ENCODE data around the gene ZNF197. TPM values are rescaled to one million over a fixed set of nuclear protein-coding genes. Genes with fewer than 3 reads are reported as not detected.
A peak's percentile ranks its signal among the peaks of the same experiment; 100 is the strongest.
"Not testable (repeated sequence)": the region's sequence is repeated elsewhere in the genome, so short reads cannot be mapped to it uniquely, and the experiment has no call there.

Gene ZNF197
- polyA plus RNA-seq, 4 donors: 30.5 to 36.5 (median 34.7) TPM

GRCh38 chr3:44659434-44659833 lies 34.6 kb downstream of the ZNF197 start:
- no peak for DNase-seq (ENCODE audit: low read depth in 4 of 4, low spot score in 3 of 4)

DNA sequence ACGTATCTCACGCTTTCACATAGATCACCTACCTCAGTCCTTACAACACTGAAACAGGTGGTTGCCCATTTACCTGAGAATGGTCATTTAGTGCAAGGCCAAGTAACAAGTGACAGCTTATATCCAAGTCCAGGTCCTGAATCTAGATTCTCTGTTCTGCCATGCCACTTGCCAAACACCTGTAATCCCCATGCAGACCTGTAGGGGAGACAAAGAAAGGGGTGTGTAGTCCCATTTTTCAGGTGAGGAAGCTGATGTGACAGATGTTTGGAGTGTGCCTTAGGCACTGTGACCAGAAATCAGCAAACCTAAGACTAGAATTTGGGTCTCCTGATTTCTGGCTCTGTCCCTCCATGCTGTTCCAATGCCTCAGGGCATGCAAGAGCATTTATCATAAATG lies 36.4 kb downstream of the ZNF197 start:
- DNase-seq (ENCODE audit: low read depth in 4 of 4, low spot score in 3 of 4): no peak

- DNase-seq (ENCODE audit: low read depth in 4 of 4, low spot score in 3 of 4): no peak
Measured at GRCh38 chr3:44665173-44665572, 40.3 kb downstream of the ZNF197 start.

DNA sequence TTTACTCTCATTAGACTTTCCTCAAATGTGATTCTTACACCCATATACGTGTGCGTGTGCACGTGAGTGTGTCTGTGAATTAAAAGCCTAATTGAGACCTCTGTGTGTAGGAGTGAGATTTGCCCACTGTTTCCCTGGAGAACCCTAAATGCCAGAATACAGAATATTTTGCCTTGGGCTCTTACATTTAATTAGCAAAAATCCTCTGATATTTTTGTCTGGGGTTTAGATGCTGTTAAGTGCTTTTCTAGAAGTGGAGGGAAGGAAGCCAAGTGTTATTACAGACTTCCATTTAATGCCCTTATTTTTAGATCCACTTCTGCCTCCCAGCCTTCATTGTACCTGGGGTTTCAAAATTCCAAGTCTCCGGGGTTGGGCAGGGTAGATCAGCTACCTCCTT lies 41.5 kb downstream of the ZNF197 start:
- DNase-seq (ENCODE audit: low read depth in 4 of 4, low spot score in 3 of 4): no peak

DNA sequence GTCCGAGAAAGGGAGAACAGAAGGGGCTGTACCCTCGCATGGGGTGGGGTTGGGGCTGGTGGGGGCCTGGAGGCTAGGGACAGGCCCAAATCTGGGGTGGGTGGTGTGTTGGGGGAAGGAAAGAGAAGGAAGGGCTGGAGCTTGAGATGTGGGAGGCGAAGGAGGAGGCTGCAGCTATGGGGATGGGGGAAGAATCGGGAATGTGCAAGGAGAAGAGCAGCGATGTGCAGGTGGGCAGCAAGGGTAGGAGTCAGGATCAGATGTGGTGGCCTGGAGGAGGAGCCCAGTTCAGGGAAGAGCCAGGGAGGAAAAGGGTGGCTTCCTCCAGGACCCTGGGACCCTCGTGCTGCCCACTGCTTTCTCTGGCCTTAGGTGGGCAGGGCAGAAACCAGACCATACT lies 44.9 kb downstream of the ZNF197 start:
- no peak for DNase-seq (ENCODE audit: low read depth in 4 of 4, low spot score in 3 of 4)

DNA sequence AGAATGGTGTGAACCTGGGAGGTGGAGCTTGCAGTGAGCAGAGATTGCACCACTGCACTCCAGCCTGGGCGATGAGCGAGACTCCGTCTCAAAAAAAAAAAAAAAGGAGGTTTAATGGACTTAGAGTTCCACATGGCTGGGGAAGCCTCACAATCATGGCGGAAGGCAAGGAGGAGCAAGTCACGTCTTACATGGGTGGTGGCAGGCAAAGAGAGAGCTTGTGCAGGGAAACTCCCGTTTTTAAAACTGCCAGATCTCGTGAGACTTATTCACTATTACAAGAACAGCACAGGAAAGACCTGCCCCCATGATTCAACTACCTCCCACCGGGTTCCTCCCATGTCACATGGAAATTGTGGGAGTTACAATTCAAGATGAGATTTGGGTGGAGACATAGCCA lies 48.6 kb downstream of the ZNF197 start:
- DNase-seq (ENCODE audit: low read depth in 4 of 4, low spot score in 3 of 4): not testable (repeated sequence)

DNA sequence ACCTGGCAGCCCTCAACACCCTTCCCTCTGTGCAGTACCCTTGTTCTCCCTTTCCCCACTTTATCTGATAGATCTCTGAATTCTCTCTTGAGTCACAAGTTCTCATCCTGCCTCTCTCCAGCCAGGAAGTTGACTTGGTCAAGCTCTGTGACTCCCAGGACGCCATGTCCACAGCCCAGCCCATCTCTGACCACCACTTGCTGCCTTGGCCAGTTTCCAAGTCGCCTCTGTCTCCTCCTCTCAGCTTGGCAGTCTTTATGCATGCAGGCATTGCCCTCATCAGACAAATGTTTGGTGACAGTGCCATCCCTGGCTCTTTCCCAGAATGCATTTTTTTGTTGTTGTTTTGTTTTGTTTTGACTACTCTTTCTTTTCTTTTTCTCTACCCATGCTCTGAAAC lies 49.4 kb downstream of the ZNF197 start:
- DNase-seq (ENCODE audit: low read depth in 4 of 4, low spot score in 3 of 4): no peak

DNA sequence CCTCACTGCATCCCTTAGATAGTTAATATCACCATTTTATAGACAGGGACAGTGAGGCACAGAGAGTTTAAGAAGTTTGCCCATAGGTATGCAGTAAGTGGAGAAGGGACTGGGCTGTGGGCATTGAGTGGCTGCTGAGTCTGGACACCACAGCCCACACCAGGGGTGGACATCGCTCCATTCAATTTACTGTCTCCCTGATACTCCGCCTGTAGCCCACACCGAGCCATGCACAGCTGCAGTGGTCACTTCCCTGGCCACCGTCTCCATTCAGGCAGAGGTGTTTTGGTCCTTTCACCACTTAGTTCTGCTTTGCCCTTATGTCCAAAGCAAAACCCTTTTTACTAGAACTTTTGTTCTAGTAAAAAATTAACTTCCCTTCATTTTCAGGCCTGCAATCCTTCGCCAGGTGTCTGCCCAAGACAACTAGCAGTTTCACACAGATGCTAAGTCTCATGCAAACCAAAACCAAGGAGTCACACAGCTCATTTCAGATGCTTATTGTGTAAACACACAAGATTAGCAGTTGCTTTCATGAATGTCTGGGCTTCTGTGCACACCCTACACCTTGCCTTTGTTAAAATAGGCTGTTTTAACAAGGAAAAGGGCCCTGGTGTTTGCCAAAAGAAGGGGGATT lies 53.8 kb downstream of the ZNF197 start:
- DNase-seq (ENCODE audit: low read depth in 4 of 4, low spot score in 3 of 4): no peak

- no peak for DNase-seq (ENCODE audit: low read depth in 4 of 4, low spot score in 3 of 4)
Measured at GRCh38 chr3:44680921-44681455, 56.2 kb downstream of the ZNF197 start.

GRCh38 chr3:44682182-44682896 lies 57.5 kb downstream of the ZNF197 start:
- no peak for DNase-seq (ENCODE audit: low read depth in 4 of 4, low spot score in 3 of 4)

DNA sequence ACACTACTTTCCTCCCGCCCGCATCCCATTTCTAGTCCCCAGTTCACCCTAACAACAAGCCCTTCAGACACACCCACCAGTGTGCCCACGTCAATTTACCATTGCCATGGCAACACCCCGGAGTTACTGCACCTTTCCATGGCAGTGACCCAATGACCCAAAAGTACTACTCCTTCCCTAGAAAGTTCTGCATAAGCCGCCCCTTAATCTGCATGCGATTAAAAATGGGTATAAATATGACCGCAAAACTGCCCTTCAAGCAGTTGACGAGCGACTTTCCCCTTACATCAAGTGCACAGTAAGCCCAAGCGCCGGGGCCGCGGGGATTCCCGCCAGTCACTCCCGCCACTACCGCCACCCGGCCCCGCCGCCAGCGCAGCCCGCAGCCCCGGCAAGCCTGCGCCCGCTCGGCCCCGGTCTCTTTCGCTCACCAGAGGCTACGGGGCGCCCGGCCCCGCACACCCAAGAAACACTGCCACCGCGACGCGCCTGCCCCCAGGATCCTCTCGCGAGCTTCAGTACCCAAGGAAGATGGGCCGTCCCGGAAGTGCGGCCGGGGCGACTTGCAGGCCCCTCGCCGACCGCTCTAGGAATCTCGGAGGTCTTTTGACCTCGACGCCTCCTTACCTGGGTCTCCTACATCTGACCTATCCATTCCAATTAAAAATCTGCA lies 60.4 kb downstream of the ZNF197 start:
- DNase-seq (ENCODE audit: low read depth in 4 of 4, low spot score in 3 of 4): peak; percentile 40 to 62 (median 52)

- no peak for DNase-seq (ENCODE audit: low read depth in 4 of 4, low spot score in 3 of 4)
Measured at GRCh38 chr3:44687898-44688297, 63.1 kb downstream of the ZNF197 start.

Other genes starting within 250 kb of the ZNF197 start
- 10 to 100 TPM; 20.7 to 23.2 (median 22.1) TPM for gene ZNF445, start 147.4 kb upstream of the ZNF197 start, polyA plus RNA-seq (ENCODE audit: insufficient read length in 4 of 4)
- gene ZKSCAN7, start 69.8 kb upstream of the ZNF197 start, polyA plus RNA-seq (ENCODE audit: insufficient read length in 4 of 4): 10 to 100 TPM; 16.2 to 19.4 (median 17.4) TPM
- 10 to 100 TPM in 2 of 4 donors, 1 to 10 TPM in 2; 8.2 to 13.7 (median 10.3) TPM for gene ZNF660, start 40.1 kb upstream of the ZNF197 start, polyA plus RNA-seq (ENCODE audit: insufficient read length in 4 of 4)
- gene ZNF35, start 23.7 kb downstream of the ZNF197 start, polyA plus RNA-seq (ENCODE audit: insufficient read length in 4 of 4): 10 to 100 TPM in 3 of 4 donors, 1 to 10 TPM in 1; 9.4 to 11.6 (median 10.5) TPM
- gene ZNF502, start 87.6 kb downstream of the ZNF197 start, polyA plus RNA-seq (ENCODE audit: insufficient read length in 4 of 4): 10 to 100 TPM; 11.2 to 13.6 (median 13.5) TPM
- gene ZNF501, start 104.6 kb downstream of the ZNF197 start, polyA plus RNA-seq (ENCODE audit: insufficient read length in 4 of 4): 10 to 100 TPM; 11.3 to 13.0 (median 11.9) TPM
- gene KIAA1143, start 136.6 kb downstream of the ZNF197 start, polyA plus RNA-seq (ENCODE audit: insufficient read length in 4 of 4): 10 to 100 TPM; 49.0 to 74.8 (median 64.7) TPM
- gene KIF15, start 136.8 kb downstream of the ZNF197 start, polyA plus RNA-seq (ENCODE audit: insufficient read length in 4 of 4): 10 to 100 TPM; 22.0 to 23.9 (median 22.2) TPM
- gene TMEM42, start 236.9 kb downstream of the ZNF197 start, polyA plus RNA-seq (ENCODE audit: insufficient read length in 4 of 4): 10 to 100 TPM; 26.7 to 31.5 (median 28.7) TPM
- under 1 TPM in 3 of 4 donors, not detected in 1; 0.06 to 0.11 (median 0.06) TPM for gene TGM4, start 249.6 kb downstream of the ZNF197 start, polyA plus RNA-seq (ENCODE audit: insufficient read length in 4 of 4)

Measured in right renal pelvis (tissue), 4 donors.